T-helper 2 cell treated with Interferon-gamma antibody and Interleukin-4, amounts not matched to agents 5 μg/mL and 100 μg/mL, for 36 hours (primary cell): ENCODE measurements around the gene SAMMSON.

Experiments
- DNase-seq: peaks from one replicate; pipeline ENCODE4 v3.0.0; 2021; ENCODE audit warnings: low spot score
- H3K27ac Mint-ChIP-seq: one replicate; pipeline ENCODE4 v1.8.0; 2021; ENCODE audit warnings: mild to moderate bottlenecking, mixed read lengths
- H3K27me3 Mint-ChIP-seq: one replicate; pipeline ENCODE4 v1.8.0; 2021; ENCODE audit warnings: low read depth, mixed read lengths
- H3K36me3 Mint-ChIP-seq: one replicate; pipeline ENCODE4 v1.8.0; 2021; ENCODE audit warnings: low read depth, mixed read lengths
- H3K4me1 Mint-ChIP-seq: one replicate; pipeline ENCODE4 v1.8.0; 2021; ENCODE audit warnings: low read depth, mixed read lengths
- H3K4me3 Mint-ChIP-seq: one replicate; pipeline ENCODE4 v1.8.0; 2022; ENCODE audit warnings: mild to moderate bottlenecking, moderate library complexity, mixed read lengths
- H3K9me3 Mint-ChIP-seq: one replicate; pipeline ENCODE4 v1.8.0; 2021; ENCODE audit warnings: mixed read lengths

SAMMSON gene

DNA sequence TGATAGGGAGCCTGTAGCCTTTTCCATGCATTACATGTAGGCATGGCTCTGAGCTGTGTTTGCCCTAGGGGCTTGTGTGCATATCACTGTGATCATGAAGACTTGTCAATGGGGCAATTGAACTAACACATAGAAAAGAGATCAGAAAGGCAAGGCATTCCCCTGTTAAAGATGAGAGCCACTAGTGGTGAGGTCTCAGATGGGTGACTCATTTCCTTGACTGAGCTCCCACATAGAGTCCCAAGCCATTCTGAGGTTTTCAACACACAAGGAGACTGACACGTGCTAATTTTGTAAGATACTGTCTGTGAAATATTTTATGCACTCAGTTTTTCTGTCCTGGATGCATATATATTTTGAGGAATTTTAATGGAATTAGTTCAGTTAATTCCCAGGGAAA lies 53.8 kb downstream of the SAMMSON start:
- H3K4me3 Mint-ChIP-seq = no peak overlapping the region
- H3K9me3 Mint-ChIP-seq = no peaks in the 10 kb centered on the region
- H3K4me1 Mint-ChIP-seq = no peaks in the 10 kb centered on the region
- H3K27me3 Mint-ChIP-seq = peaks cover 9% of the 10 kb centered on the region
- no peak overlapping the region for H3K27ac Mint-ChIP-seq
- H3K36me3 Mint-ChIP-seq = no peaks in the 10 kb centered on the region
- DNase-seq = no peak

DNA sequence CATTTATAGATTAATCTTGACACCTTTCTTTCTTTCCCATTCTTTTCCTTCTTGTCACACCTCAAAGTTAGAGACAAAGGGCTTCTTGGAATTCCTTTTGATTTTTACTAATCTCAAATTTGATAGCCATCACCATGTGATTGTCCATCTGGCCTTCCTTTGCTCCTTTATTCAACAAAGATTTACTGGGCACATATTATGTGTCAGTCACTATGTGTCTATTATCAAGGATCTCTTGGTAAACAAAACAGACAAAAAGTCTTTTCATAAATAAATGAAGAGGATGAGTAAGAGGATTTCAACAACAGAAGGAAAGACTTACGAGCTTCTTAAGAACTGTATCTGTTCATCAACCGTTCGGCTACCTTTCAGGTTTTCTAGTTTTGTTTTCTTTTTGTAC lies 56.5 kb downstream of the SAMMSON start:
- Mint-ChIP-seq H3K36me3 (no peaks in the 10 kb centered on the region), H3K4me3 (no peak overlapping the region), H3K27me3 (peaks cover 9% of the 10 kb centered on the region), H3K9me3 (no peaks in the 10 kb centered on the region), H3K27ac (no peak overlapping the region), H3K4me1 (no peaks in the 10 kb centered on the region)
- DNase-seq = no peak

DNA sequence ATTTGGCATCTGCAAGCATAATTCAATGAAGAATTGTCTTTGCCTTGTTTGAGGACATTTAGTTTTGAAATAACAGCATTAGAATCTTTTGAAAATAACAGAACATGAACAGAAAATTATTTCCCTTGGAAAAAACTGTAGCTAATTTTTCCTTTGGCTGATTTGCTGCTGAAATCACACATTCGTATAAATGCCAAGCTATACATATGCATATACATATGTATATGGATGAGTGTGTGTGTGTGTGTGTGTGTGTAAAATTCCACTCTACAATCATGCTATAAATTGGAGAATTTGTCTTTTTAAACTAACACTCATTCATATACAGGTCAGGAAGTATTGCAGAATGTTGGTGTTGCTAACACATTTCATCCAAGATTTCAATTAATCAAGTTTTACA lies 57.9 kb downstream of the SAMMSON start:
- peaks cover 9% of the 10 kb centered on the region for H3K27me3 Mint-ChIP-seq
- no peaks in the 10 kb centered on the region for H3K9me3 Mint-ChIP-seq
- H3K27ac Mint-ChIP-seq = no peak overlapping the region
- no peaks in the 10 kb centered on the region for H3K4me1 Mint-ChIP-seq
- H3K4me3 Mint-ChIP-seq = no peak overlapping the region
- H3K36me3 Mint-ChIP-seq = no peaks in the 10 kb centered on the region
- no peak for DNase-seq

DNA sequence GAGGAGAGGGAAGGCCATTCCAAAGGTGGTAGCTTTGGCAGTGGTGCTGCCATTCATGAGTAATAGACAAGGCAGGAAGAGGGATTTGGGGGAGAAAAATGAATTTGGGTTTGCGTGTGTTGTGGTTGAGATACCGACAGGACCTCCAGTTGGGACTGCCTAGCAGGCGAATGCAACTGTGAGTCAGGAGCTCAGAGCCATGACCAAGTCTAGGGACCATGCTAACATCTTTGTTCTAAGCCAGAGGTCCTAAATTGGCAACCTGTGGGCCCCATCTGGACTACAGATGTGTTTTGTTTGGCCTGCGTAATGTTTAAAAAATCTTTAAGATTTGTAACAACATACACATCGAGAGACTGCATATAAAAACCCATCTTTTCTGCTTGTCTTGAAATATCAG lies 61.6 kb downstream of the SAMMSON start:
- H3K27ac Mint-ChIP-seq = no peak overlapping the region
- H3K4me3 Mint-ChIP-seq = no peak overlapping the region
- H3K27me3 Mint-ChIP-seq = no peaks in the 10 kb centered on the region
- no peaks in the 10 kb centered on the region for H3K9me3 Mint-ChIP-seq
- no peaks in the 10 kb centered on the region for H3K36me3 Mint-ChIP-seq
- H3K4me1 Mint-ChIP-seq = no peaks in the 10 kb centered on the region
- no peak for DNase-seq

DNA sequence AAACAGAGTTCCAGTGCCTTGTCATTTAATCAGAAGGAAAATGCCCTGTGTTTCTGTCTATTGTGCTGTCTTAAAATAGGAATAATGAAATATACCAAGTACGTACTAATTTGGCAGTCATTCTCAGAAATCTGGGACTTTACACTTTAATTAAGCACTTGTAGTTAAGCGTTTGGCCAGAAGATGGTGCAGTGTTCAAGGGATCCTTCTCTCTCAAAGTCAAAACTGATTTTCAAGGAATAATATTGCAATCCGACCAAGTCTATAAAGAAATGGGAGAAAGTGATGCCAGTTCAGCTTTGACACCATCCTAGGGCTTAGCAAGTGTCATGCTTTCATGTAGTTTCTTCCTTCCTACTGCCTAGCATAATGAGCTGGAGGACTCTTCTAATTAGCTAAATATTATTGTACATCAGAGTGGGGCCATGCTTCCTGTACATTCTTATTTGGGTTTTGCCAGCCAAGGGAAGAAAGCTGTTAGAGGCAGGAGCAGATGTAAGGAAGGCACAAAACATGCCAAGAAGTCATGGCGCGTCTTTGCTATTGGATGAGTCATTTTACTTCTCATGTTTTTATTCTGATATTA lies 64.8 kb downstream of the SAMMSON start:
- Mint-ChIP-seq H3K27ac (no peak overlapping the region), H3K27me3 (no peaks in the 10 kb centered on the region), H3K36me3 (no peaks in the 10 kb centered on the region), H3K4me1 (no peaks in the 10 kb centered on the region), H3K4me3 (no peak overlapping the region), H3K9me3 (no peaks in the 10 kb centered on the region)
- DNase-seq = no peak

DNA sequence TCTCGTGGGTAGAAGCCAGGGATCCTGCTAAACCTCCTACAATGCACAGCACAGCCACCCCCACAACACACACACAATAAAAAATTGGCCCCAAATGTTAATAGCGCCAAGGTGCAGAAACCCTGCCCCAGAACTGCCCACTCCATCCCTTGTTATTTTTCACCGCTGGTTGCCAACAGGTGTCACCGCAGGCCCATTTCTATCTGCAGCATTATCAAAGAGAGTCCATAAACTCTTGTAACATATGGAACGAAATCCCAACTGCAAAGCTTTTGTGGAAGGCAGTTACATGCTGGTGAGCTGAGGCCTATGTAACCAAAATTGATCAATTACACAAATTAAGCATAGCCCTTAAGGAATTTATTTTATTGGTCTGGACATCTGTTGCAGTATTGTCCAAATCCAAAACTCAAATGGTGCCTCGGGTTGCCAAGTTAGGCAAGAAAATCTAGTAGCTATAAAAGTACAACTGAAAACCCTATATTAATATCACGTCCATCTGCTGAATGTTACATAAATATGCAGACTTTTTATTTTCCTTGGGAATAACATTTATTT lies 66.2 kb downstream of the SAMMSON start:
- Mint-ChIP-seq H3K36me3 (no peaks in the 10 kb centered on the region), H3K9me3 (no peaks in the 10 kb centered on the region), H3K4me1 (no peaks in the 10 kb centered on the region), H3K4me3 (no peak overlapping the region), H3K27me3 (peaks cover 6% of the 10 kb centered on the region), H3K27ac (no peak overlapping the region)
- DNase-seq = no peak

DNA sequence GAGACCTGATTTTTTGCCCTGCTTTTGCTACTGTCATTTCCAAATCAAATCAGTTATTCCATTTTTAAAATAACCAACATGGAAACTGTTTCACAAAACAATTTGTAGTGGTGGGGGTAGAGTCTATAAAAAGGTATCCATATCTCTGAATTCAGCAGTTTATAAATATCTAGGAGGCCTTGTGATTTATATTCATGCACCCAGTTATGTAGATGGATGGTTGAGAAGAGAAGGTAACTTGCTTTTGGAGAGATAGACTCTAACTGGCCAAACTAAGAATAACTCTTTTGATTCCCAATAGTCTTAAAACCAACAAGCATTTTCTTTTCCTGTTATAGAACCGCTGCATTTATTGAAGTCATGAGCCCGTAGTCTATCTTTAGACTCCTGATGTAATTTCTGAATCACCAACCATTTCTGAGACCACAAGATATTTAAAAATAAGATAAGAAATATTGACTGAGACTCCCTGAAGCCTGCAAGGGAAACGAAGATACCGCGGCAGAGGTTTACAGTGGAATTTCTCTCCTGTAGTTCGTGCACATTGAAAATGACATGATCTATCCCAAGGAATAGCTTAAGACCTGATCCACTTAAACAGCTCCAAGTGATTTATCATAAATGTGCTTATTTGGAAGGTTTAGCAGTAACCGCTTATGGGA lies 68.5 kb downstream of the SAMMSON start:
- peaks cover 16% of the 10 kb centered on the region for H3K27me3 Mint-ChIP-seq
- no peak overlapping the region for H3K4me3 Mint-ChIP-seq
- H3K27ac Mint-ChIP-seq = no peak overlapping the region
- H3K9me3 Mint-ChIP-seq = no peaks in the 10 kb centered on the region
- no peak for DNase-seq
- no peaks in the 10 kb centered on the region for H3K36me3 Mint-ChIP-seq
- H3K4me1 Mint-ChIP-seq = no peaks in the 10 kb centered on the region

DNA sequence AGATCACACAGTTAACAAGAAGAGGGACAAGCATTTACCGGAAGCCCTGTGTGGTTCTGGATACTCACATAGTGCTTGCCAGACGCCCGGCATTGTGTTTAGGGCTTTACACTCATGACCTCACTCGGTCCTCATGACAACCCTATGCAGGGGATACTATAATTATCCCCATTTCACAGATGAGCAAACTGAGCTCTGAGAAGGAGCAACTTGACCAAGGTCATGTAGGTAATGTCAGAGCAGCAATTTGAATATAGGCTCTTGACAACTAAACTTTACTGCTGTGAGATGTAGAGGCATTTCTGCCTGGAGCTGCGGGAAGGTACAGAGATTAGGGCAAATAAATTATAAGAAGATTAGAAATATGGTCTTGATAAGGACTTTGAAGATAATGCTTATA lies 70.0 kb downstream of the SAMMSON start:
- H3K36me3 Mint-ChIP-seq = no peaks in the 10 kb centered on the region
- H3K27ac Mint-ChIP-seq = no peak overlapping the region
- no peaks in the 10 kb centered on the region for H3K9me3 Mint-ChIP-seq
- H3K27me3 Mint-ChIP-seq = peaks cover 20% of the 10 kb centered on the region
- DNase-seq = no peak
- H3K4me3 Mint-ChIP-seq = no peak overlapping the region
- H3K4me1 Mint-ChIP-seq = no peaks in the 10 kb centered on the region

DNA sequence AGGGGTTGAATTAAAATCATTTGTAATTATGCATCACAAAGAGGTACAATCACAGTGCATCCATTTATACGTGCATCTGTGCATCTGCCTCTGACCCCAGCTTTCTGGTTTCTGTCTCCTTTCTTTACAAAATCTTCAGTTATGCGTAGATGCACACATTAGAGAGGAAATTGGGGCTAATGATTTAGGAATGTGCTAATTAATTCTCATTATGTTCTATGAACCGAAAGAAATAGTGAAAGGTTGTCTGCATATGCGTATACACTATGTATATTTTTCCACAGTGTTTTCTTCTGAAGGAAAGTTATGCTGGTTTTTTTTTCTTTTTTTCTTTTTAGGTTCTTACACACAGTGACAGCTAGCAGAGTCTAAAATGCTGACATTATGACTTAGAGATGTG lies 71.6 kb downstream of the SAMMSON start:
- no peak for DNase-seq
- Mint-ChIP-seq H3K4me3 (no peak overlapping the region), H3K9me3 (no peaks in the 10 kb centered on the region), H3K36me3 (no peaks in the 10 kb centered on the region), H3K27me3 (peaks cover 23% of the 10 kb centered on the region), H3K27ac (no peak overlapping the region), H3K4me1 (no peaks in the 10 kb centered on the region)

DNA sequence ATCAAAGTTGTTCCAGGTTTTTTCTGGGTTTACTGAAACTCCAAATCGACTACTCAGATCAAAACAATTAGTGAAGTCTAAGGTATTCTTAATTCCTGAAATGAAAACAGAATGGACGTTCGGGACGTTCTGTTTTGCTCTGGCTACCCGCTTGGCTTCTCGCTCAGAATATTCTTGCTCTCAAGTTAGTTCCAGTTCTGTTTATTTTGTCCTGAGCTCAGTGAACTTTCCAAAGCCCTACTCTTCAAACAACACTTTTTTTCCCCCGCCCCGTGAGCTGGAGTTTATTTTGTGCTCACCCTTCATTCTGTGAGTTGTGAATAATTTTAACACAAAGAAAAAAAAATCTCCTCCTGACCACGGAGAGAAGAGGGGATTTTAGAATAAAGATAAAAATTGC lies 72.6 kb downstream of the SAMMSON start:
- DNase-seq = no peak
- Mint-ChIP-seq H3K36me3 (no peaks in the 10 kb centered on the region), H3K27me3 (peaks cover 26% of the 10 kb centered on the region), H3K27ac (no peak overlapping the region), H3K4me3 (no peak overlapping the region), H3K9me3 (no peaks in the 10 kb centered on the region), H3K4me1 (no peaks in the 10 kb centered on the region)

DNA sequence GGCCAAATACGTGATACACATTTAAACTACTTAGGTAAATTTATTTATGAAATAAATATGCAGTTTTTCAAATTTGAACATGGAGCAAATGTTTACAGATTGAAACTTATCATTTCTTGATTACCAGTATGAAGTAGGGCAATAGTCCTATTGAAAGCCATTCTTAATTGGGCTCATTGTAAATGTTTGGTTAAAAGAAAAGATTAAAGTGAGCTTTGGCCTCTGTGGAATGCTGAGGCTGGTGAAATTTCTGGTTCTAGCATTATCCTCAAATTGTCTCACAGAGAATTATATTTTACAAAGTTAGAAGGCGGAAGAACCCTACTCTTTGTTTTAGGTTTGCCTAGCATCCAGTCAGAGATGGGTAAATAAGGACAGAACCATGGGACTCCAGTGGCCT lies 73.2 kb downstream of the SAMMSON start:
- Mint-ChIP-seq H3K4me1 (no peaks in the 10 kb centered on the region), H3K27me3 (peaks cover 26% of the 10 kb centered on the region), H3K4me3 (no peak overlapping the region), H3K27ac (no peak overlapping the region), H3K36me3 (no peaks in the 10 kb centered on the region), H3K9me3 (no peaks in the 10 kb centered on the region)
- DNase-seq = no peak

DNA sequence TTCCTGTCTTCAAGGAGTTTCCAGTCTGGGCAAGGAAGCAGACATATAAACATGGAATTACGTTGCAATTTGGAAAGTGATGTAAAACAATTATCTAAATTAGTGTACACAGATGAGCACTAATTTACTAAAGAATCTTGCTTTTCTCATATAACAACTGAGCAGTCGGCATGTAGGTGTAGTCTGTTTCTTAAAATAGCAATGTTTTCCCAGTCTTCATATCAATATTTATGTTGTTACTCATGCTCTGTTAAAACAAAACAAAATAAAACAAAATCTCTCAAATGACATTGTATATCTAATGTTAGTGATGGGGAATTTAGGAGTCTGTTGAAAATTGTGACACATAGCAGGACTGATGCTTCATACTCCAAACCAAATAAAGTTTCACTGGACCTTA lies 75.6 kb downstream of the SAMMSON start:
- no peak for DNase-seq
- Mint-ChIP-seq H3K4me1 (no peaks in the 10 kb centered on the region), H3K4me3 (no peak overlapping the region), H3K27me3 (peaks cover 21% of the 10 kb centered on the region), H3K9me3 (no peaks in the 10 kb centered on the region), H3K27ac (no peak overlapping the region), H3K36me3 (no peaks in the 10 kb centered on the region)

DNA sequence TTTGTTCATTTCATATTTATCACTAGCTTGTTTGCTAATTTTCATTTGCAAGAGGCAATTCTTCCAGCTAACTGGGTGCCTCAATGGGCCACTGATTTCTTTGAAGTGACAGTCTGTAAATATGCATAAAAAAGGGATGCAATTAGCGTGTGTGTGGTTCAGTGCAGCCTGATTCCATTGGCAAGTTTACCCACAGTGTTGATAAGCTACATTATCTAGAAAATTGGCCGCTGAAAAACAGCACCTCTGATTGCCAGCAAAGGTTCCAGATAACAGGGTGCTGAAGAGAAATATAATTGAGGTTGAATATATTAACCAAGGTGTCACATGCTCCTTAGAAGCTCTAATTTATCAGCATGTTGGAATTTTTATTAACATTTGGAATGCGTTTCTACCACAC lies 76.9 kb downstream of the SAMMSON start:
- no peak overlapping the region for H3K4me3 Mint-ChIP-seq
- peaks cover 16% of the 10 kb centered on the region for H3K27me3 Mint-ChIP-seq

DNA sequence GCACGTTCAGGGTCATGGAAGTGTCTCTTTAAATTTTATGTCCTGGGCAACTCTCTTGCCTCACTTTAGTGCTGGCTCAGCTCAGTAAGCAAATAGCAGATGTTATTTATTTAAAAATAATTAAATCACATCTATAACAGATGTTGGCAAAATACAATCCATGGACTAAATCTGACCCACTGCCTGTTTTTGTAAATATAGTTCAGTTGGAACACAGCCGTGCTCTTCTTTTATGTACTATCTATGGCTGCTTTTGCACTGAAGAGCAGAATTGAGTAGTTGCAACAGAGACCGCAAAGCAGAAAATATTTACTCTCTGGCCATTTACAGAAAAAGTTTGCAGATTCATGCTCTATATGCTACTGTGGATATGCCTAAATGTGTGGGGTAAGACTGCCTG lies 79.2 kb downstream of the SAMMSON start:
- no peak for DNase-seq
- H3K4me3 Mint-ChIP-seq = no peak overlapping the region
- H3K9me3 Mint-ChIP-seq = no peaks in the 10 kb centered on the region
- peaks cover 7% of the 10 kb centered on the region for H3K27me3 Mint-ChIP-seq
- H3K27ac Mint-ChIP-seq = no peak overlapping the region
- no peaks in the 10 kb centered on the region for H3K4me1 Mint-ChIP-seq
- no peaks in the 10 kb centered on the region for H3K36me3 Mint-ChIP-seq

More for the DNA sequence above, 76.9 kb downstream of the SAMMSON start:
- H3K27ac Mint-ChIP-seq = no peak overlapping the region
- H3K36me3 Mint-ChIP-seq = no peaks in the 10 kb centered on the region
- no peak for DNase-seq
- no peaks in the 10 kb centered on the region for H3K9me3 Mint-ChIP-seq
- no peaks in the 10 kb centered on the region for H3K4me1 Mint-ChIP-seq

DNA sequence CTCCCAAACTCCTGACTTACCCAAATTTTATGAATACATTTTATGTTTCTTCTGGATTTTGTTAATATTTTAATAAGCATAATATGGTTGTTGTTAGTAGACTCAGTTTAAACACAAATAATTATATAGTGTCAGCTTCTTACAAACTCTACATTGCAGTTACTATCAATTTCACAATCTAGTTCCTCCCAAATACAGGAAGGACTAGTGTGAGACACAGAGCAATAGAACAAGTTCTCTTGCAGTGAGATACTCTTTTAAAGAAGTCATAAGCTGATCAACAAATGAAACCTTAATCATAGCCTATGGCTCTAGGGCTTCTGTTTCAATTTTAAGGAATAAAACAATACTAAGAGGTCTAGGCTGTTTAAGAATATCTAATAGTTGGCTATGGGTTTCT lies 86.1 kb downstream of the SAMMSON start:
- Mint-ChIP-seq H3K27ac (no peak overlapping the region), H3K4me3 (no peak overlapping the region), H3K4me1 (no peaks in the 10 kb centered on the region), H3K9me3 (no peaks in the 10 kb centered on the region), H3K36me3 (no peaks in the 10 kb centered on the region), H3K27me3 (no peaks in the 10 kb centered on the region)
- DNase-seq = no peak
